GM10266 (cell line): ENCODE results near the gene TNIK.

Experiments
- DNase-seq: peaks from one replicate; pipeline ENCODE4 v3.0.0; 2012; ENCODE audit errors: extremely low spot score
- TF ChIP-seq, protein P1 (sequence below): IDR thresholded peaks from 2 replicates; pipeline ENCODE4 v1.5.1; 2012; ENCODE audit warnings: mild to moderate bottlenecking, low read depth; ENCODE audit not compliant: control insufficient read depth, insufficient read depth; ENCODE audit errors: missing control alignments

Gene TNIK

GRCh38 chr3:171028779-171029232, 431.4 kb downstream of the TNIK start:
- DNase-seq, result no peak
- TF ChIP-seq, protein P1, sequence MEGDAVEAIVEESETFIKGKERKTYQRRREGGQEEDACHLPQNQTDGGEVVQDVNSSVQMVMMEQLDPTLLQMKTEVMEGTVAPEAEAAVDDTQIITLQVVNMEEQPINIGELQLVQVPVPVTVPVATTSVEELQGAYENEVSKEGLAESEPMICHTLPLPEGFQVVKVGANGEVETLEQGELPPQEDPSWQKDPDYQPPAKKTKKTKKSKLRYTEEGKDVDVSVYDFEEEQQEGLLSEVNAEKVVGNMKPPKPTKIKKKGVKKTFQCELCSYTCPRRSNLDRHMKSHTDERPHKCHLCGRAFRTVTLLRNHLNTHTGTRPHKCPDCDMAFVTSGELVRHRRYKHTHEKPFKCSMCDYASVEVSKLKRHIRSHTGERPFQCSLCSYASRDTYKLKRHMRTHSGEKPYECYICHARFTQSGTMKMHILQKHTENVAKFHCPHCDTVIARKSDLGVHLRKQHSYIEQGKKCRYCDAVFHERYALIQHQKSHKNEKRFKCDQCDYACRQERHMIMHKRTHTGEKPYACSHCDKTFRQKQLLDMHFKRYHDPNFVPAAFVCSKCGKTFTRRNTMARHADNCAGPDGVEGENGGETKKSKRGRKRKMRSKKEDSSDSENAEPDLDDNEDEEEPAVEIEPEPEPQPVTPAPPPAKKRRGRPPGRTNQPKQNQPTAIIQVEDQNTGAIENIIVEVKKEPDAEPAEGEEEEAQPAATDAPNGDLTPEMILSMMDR, result no peak

DNA sequence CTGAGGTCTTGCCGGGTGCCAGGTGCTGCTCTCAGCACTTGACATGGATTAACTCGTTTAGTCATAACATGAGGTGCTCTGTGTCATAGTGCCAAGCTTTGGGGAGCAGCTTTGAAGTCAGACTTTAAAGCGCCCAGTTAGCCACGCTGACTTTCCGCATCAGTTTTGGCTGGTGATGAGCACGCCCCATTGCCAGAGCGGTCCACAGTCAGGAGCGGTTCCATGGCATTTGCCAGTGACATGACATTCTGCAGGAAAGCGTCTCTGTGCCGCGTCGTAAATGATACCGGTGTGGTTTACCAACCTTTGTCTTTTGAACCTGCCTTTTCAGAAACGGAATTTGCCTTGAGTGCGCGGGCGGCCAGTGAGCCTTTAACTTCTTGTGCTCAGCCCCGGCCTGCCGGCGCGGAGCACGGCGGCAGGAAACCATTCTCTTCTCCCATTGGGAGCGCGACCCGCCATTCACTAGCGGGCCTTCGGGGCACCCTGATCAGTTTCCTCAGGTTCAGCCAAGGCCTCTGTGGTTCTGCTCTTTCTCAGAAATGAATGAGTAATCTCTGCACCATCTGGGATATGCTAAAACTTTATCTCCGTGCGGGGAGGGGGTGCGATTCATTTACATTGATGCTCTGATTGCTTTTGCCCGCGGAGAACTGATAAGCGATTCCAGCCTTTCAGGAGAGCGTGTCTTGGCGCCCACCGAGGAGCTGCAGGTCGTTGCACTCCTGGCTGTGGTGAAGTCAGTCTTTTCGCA, 432.0 kb downstream of the TNIK start:
- TF ChIP-seq, protein P1, result no peak
- DNase-seq, result no peak

DNA sequence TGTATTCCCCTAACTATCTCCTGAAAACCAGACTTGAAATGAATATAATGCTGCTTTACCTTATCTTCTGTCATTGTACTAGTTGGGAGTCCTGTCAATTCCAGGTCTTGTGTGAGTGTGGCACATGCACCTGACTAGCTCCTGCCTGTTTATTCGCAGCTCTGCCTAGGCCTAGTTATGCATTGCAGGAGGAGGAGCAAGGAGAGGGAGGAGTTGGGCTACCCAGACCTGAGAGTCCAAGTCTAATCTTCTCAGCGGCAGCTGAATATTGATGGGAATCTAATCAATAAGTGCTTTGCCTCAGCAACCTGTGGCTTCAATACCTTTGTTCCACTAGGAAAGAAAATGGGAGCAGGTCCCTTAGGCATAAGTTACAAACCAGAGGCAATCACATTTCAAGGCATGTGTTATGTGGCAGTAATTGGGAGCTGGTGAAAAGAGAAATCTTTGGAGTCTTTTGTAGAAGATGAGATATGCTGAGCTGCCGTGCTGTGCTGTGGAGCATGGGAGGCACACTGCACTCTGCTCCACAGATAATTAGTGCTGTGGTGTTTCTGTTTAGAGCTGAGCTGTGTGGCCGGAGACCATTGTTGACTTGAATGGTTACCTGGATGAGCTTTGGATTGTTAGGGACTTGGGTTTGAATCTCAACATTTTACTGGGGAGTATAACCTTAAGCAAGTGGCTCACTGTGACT, 433.5 kb downstream of the TNIK start, which contains the start of gene SLC2A2:
TSS of gene SLC2A2 (minus strand) at position 124 of the 697 bp plus-strand sequence. CDS start at position 74, 50 bp downstream.
- no peak for DNase-seq

GRCh38 chr3:171023566-171023965, 436.6 kb downstream of the TNIK start:
- TF ChIP-seq, protein P1, result no peak
- no peak for DNase-seq

More for the DNA sequence above, 433.5 kb downstream of the TNIK start, which contains the start of gene SLC2A2:
- TF ChIP-seq, protein P1, result no peak

- TF ChIP-seq, protein P1, result no peak
- DNase-seq, result no peak
Observed at GRCh38 chr3:171021377-171021776, 438.8 kb downstream of the TNIK start.

DNA sequence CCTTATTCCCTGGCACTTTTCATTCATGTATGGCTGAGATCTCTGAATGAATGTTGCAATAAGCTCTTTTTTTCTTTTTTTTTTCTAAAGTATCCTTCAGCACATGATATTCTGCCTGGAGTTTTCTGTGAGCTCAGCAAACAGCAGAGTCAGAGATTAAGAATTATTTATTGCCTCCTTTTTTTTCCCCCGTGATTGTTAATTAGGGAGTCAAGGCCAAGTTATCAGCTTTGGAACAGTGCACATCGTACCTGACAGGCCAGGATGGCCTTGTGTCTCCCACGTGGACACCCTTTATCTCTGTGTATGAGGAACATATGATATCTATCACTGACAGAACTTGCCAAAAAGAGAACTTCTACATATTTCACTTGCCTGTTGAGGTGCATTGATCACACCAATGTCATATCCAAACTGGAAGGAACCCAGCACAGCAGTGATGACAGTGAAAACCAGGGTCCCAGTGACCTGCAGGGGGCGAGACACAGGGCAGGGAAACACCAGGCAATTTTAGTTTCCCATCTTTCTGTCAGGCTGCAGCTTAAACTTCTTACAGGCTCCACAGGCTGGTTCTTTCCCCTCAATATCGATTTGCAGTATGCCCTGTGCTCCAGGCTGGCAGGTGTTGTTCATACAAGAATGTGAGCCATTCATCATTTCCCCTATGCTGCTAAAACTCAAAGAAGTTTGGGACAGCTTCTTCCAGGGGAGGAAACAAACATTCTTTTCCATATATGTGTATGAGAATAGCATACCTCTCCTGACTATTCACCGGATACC, 441.9 kb downstream of the TNIK start:
- TF ChIP-seq, protein P1, result peak; percentile 5
- no peak for DNase-seq
